OCI-LY3 (cell line): ENCODE measurements around the gene ADGRV1.
"Not testable (repeated sequence)": the region's sequence is repeated elsewhere in the genome, so short reads cannot be mapped to it uniquely, and the experiment has no call there.

Source experiments
- CTCF ChIP-seq: fragments of 200-600, 300-600 bp; sonication (generic); IDR thresholded peaks from 2 replicates; pipeline ENCODE4 v1.5.1; 2014; ENCODE audit warnings: antibody characterized with exemption, low read length, low read depth
- EZH2phosphoT487 ChIP-seq: fragments of 200-600 bp; shearing (Covaris generic); IDR thresholded peaks from 2 replicates; pipeline ENCODE4 v1.6.1; 2018; ENCODE audit warnings: antibody characterized with exemption, mixed run types, low read depth

- TF ChIP-seq CTCF, EZH2phosphoT487: not testable (repeated sequence)
Measured at GRCh38 chr5:90929013-90929839, 370.6 kb downstream of the ADGRV1 start.
